ENCODE measurements around the gene EPHA4. TPM values are rescaled to one million over a fixed set of nuclear protein-coding genes. Genes with fewer than 3 reads are reported as not detected.

EPHA4 gene
- total RNA-seq, 1 experiment from 2014 or later: 3.3 TPM

DNA sequence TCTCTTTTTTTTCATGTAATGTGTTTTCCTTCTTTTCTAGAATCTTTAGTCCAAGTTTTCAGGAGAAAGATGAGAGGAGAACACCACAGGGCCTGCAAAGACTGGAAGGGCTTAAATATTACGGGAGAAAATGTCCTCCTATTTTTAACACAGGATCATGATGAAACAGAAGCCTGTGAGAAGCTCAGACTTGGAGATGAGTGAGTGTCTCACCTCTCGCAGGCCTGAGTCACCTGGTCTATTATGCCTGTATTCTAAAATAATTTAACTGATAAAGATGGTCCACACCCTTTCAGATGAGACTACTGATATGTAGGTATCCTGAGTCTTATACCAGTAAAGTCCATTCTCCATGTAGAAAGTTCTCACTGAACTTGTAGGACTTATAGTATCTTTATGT is 143.2 kb downstream of the EPHA4 start:
- POLR2A ChIA-PET (ENCODE audit: unreplicated experiment): no interaction called here
- no peaks in the 10 kb centered on the region for H3F3A ChIP-seq (ENCODE audit: low read length, unreplicated experiment)
- H3K9me2 ChIP-seq (replicated peaks; ENCODE audit: low read length): no peaks in the 10 kb centered on the region
- CTCF ChIA-PET: no interaction called here
- no peaks in the 10 kb centered on the region for H4K20me1 ChIP-seq (ENCODE audit: low read length)
- TF ChIP-seq, protein P1, sequence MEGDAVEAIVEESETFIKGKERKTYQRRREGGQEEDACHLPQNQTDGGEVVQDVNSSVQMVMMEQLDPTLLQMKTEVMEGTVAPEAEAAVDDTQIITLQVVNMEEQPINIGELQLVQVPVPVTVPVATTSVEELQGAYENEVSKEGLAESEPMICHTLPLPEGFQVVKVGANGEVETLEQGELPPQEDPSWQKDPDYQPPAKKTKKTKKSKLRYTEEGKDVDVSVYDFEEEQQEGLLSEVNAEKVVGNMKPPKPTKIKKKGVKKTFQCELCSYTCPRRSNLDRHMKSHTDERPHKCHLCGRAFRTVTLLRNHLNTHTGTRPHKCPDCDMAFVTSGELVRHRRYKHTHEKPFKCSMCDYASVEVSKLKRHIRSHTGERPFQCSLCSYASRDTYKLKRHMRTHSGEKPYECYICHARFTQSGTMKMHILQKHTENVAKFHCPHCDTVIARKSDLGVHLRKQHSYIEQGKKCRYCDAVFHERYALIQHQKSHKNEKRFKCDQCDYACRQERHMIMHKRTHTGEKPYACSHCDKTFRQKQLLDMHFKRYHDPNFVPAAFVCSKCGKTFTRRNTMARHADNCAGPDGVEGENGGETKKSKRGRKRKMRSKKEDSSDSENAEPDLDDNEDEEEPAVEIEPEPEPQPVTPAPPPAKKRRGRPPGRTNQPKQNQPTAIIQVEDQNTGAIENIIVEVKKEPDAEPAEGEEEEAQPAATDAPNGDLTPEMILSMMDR (conservative IDR thresholded peaks at IDR 0.05; ENCODE audit: low read depth, low read length): no peak
- no peak overlapping the region for H3K27ac ChIP-seq (ENCODE audit: low read length)
- H3K4me1 ChIP-seq (ENCODE audit: insufficient read depth, low read length): no peaks in the 10 kb centered on the region
- H3K27me3 ChIP-seq (ENCODE audit: low read length): no peaks in the 10 kb centered on the region
- H2AFZ ChIP-seq (ENCODE audit: low read length): no peak overlapping the region
- H3K9ac ChIP-seq (ENCODE audit: low read length): no peak overlapping the region
- ATAC-seq (no peak), DNase-seq (no peak)
- no peaks in the 10 kb centered on the region for H3K9me3 ChIP-seq (ENCODE audit: low read length)
- no TSS peak for BruUV-seq (replicated peaks)
- no peak overlapping the region for H3K4me3 ChIP-seq (ENCODE audit: low read length)
- H3K79me2 ChIP-seq (ENCODE audit: low read length): no peaks in the 10 kb centered on the region
- H3K36me3 ChIP-seq (ENCODE audit: low read depth, low read length): no peaks in the 10 kb centered on the region
- intact Hi-C loops (cut with micrococcal nuclease): no loop called here
- no peak overlapping the region for H3K4me2 ChIP-seq (ENCODE audit: low read length)

DNA sequence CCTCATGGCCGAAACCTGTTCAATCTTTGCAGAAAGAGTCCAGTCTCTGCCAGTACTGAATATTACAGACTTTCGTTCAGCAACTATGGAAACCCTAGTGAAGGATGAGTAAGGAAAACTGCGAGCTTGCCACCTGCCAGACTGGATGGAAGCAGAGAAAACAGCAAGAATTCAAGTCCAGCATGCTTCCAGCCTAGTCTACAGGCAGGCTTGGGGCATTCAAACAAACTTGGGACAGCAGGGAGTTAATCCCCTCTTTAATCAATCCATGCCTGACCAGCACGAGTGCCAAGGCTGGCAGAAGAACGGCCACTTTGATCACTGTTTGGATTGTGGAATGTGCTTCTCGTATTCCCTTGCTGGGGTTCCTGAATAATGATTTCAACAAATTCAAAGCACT is 145.2 kb downstream of the EPHA4 start:
- ChIA-PET CTCF (no interaction called here), POLR2A (ENCODE audit: unreplicated experiment) (no interaction called here)
- H3K27me3 ChIP-seq (ENCODE audit: low read length): no peaks in the 10 kb centered on the region
- H4K20me1 ChIP-seq (ENCODE audit: low read length): no peaks in the 10 kb centered on the region
- H3K9ac ChIP-seq (ENCODE audit: low read length): no peak overlapping the region
- H3K9me2 ChIP-seq (replicated peaks; ENCODE audit: low read length): no peaks in the 10 kb centered on the region
- no TSS peak for BruUV-seq (replicated peaks)
- intact Hi-C loops (cut with micrococcal nuclease): no loop called here
- peaks cover 12% of the 10 kb centered on the region for H3K4me1 ChIP-seq (ENCODE audit: insufficient read depth, low read length)
- no peaks in the 10 kb centered on the region for H3K79me2 ChIP-seq (ENCODE audit: low read length)
- H3K4me2 ChIP-seq (ENCODE audit: low read length): no peak overlapping the region
- no peak overlapping the region for H2AFZ ChIP-seq (ENCODE audit: low read length)
- no peaks in the 10 kb centered on the region for H3K9me3 ChIP-seq (ENCODE audit: low read length)
- no peaks in the 10 kb centered on the region for H3K36me3 ChIP-seq (ENCODE audit: low read depth, low read length)
- no peak for DNase-seq
- no peak overlapping the region for H3K27ac ChIP-seq (ENCODE audit: low read length)
- H3K4me3 ChIP-seq (ENCODE audit: low read length): no peak overlapping the region
- TF ChIP-seq, protein P1 (conservative IDR thresholded peaks at IDR 0.05; ENCODE audit: low read depth, low read length): no peak
- TF ChIP-seq EZH2phosphoT487 (IDR thresholded peaks at IDR 0.05; ENCODE audit: borderline replicate concordance, low read length): no peak
- TF ChIP-seq EZH2 (IDR thresholded peaks at IDR 0.05; ENCODE audit: low read length, unreplicated experiment): no peak
- no peak for ATAC-seq
- H3F3A ChIP-seq (ENCODE audit: low read length, unreplicated experiment): no peaks in the 10 kb centered on the region

DNA sequence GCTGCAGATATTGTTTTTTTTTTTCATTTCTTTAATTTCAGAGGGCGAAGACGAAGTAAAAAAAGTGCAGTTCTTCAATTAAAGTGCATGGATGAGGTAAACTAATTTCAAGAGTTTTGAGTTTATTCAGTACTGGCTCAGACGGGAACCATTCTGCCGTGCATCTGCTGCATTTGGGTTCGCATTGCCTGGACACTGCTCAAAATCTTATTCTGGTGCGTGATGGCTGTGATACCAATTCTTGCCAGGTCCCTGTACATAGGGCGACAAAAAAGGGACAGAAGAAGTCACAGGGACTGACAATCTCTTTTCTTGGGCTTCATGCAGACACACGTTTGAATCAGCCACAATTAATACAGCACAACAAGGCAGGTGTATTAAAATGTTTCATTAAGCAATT is 146.2 kb downstream of the EPHA4 start:
- ATAC-seq: no peak
- CTCF ChIA-PET: no interaction called here

More for the DNA sequence above, 146.2 kb downstream of the EPHA4 start:
- Histone ChIP-seq H3K4me3 (ENCODE audit: low read length) (no peak overlapping the region), H4K20me1 (ENCODE audit: low read length) (no peaks in the 10 kb centered on the region), H3K4me2 (ENCODE audit: low read length) (no peak overlapping the region), H3K36me3 (ENCODE audit: low read depth, low read length) (no peaks in the 10 kb centered on the region), H3K9ac (ENCODE audit: low read length) (no peak overlapping the region), H3K4me1 (ENCODE audit: insufficient read depth, low read length) (peaks cover 12% of the 10 kb centered on the region), H3K9me2 (replicated peaks; ENCODE audit: low read length) (no peaks in the 10 kb centered on the region), H2AFZ (ENCODE audit: low read length) (no peak overlapping the region), H3K79me2 (ENCODE audit: low read length) (no peaks in the 10 kb centered on the region), H3F3A (ENCODE audit: low read length, unreplicated experiment) (no peaks in the 10 kb centered on the region), H3K27ac (ENCODE audit: low read length) (no peak overlapping the region), H3K27me3 (ENCODE audit: low read length) (no peaks in the 10 kb centered on the region), H3K9me3 (ENCODE audit: low read length) (no peaks in the 10 kb centered on the region)
- no peak for DNase-seq
- POLR2A ChIA-PET (ENCODE audit: unreplicated experiment): no interaction called here
- TF ChIP-seq, protein P1 (conservative IDR thresholded peaks at IDR 0.05; ENCODE audit: low read depth, low read length): no peak
- TF ChIP-seq EZH2 (IDR thresholded peaks at IDR 0.05; ENCODE audit: low read length, unreplicated experiment) (no peak), EZH2phosphoT487 (IDR thresholded peaks at IDR 0.05; ENCODE audit: borderline replicate concordance, low read length) (no peak)
- BruUV-seq (replicated peaks): no TSS peak
- intact Hi-C loops (cut with micrococcal nuclease): no loop called here
